ENCODE results near the gene GHRH. TPM values are rescaled to one million over a fixed set of nuclear protein-coding genes. Genes with fewer than 3 reads are reported as not detected.
A peak's percentile ranks its signal among the peaks of the same experiment; 100 is the strongest.

The GHRH gene
- total RNA-seq, 2 experiments from 2014 or later, result not detected

DNA sequence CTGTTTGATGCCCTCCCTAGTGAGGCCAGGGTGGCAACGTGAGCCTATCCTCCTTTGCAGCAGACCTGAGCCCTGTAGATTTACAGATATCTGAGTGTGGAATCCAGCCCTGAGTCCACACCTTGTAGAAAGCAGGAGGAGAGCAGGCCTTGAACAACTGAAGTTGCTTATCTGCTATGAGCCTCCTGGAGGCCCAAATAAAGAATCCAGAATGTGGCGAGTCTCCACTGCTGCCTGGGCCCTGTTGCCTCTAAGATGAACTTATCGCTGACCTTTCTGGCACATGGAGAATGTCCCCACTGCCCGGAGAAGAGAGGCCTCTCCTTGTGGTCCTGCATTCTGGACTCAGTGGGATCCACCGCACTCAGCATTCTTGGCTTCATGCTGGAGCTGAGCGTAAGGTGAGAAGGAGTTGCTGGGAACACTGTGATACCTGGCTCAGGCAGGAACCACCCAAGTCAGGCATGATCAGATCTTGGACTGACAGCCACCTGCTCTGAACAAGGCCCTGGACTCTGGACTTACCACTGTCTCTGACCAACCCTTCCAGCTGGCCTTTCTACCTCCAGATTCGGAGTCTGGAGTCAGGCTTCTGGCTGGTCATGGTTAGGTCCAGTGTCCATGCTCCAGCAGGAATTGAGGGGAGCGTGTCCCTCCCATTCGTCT lies 22.0 kb upstream of the GHRH start:
- Mint-ChIP-seq H3K36me3 (no peaks in the 10 kb centered on the region), H3K9me3 (no peaks in the 10 kb centered on the region), H3K27ac (no peak overlapping the region), H3K27me3 (peaks cover 9% of the 10 kb centered on the region), H3K4me3 (no peak overlapping the region), H3K4me1 (peaks cover 2% of the 10 kb centered on the region)
- POLR2A ChIA-PET, result interaction anchor here (0.6 kb wide), 1 partner anchor 81 kb away, joined by 3 read pairs; no protein-coding TSS in a partner anchor
- ATAC-seq (ENCODE audit: low read depth), result no peak
- DNase-seq, result no peak

DNA sequence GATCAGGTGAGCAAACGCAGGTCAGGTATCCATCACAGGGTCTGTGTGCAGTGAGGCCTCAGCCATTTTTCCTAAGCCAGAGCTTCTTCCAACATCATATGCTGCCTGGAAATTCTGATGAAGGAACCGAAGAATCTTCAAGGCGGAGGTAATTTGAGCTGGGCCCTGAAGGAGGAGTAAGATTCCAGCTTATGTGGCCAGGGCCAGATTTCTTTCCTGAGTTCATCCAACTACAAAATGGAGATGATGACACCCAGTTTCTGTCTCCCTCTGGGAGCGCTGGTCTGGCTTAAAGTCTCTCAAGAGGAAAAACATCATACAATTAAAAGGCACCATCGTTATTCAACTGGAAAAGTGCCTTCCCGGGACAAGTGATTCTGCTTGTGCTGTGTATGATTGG lies 20.9 kb upstream of the GHRH start:
- no peak for ATAC-seq (ENCODE audit: low read depth)
- Mint-ChIP-seq H3K36me3 (no peaks in the 10 kb centered on the region), H3K27ac (no peak overlapping the region), H3K4me3 (no peak overlapping the region), H3K9me3 (no peaks in the 10 kb centered on the region), H3K27me3 (peaks cover 9% of the 10 kb centered on the region), H3K4me1 (no peaks in the 10 kb centered on the region)
- POLR2A ChIA-PET, result no interaction called here
- DNase-seq, result no peak

DNA sequence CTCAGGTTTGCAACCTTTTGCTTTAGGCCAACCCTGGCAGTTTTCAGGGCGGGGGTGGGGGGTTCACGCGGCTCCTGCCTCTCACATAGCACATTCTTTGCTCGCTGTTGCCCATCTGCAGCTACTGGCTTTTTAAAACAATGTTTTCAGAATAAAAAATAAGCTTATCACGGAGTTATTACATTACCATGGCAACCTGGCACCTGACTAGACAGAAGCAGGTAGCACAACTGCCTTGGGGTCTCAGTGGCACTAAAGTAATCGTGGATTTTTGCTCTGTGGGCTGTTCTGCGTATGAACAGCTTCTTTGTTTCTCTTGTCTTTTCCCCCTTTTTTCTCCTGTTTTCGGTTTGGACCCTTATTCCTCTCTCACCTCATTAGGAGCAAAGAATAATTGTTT lies 18.8 kb upstream of the GHRH start:
- DNase-seq, result no peak
- no peak overlapping the region for H3K27ac Mint-ChIP-seq
- ATAC-seq (ENCODE audit: low read depth), result no peak
- peaks cover 4% of the 10 kb centered on the region for H3K4me1 Mint-ChIP-seq
- H3K4me3 Mint-ChIP-seq, result no peak overlapping the region
- POLR2A ChIA-PET, result no interaction called here
- H3K36me3 Mint-ChIP-seq, result no peaks in the 10 kb centered on the region
- peaks cover 12% of the 10 kb centered on the region for H3K27me3 Mint-ChIP-seq
- H3K9me3 Mint-ChIP-seq, result no peaks in the 10 kb centered on the region

DNA sequence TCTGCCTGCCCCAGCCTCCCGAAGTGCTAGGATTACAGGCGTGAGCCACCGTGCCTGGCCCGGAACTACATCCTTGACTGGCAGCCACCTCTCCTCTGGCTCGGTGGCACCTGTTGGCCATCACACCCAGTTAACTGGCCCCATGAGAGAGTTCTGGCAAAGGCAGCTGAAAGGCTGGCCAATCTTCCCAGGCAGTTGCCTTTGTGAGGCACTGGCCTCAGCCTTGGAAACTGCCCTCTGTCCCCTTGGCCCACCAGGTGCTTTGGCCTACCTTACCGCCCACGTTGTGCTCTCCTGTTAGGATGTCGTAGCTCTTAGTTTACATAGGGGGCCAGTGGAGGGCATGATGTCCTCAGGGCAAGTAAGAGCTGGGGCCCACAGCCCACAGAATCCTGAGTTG lies 18.2 kb upstream of the GHRH start:
- ATAC-seq (ENCODE audit: low read depth) (no peak), DNase-seq (no peak)
- peaks cover 12% of the 10 kb centered on the region for H3K27me3 Mint-ChIP-seq
- H3K9me3 Mint-ChIP-seq, result no peaks in the 10 kb centered on the region
- H3K27ac Mint-ChIP-seq, result no peak overlapping the region
- H3K4me1 Mint-ChIP-seq, result peaks cover 4% of the 10 kb centered on the region
- no peak overlapping the region for H3K4me3 Mint-ChIP-seq
- no peaks in the 10 kb centered on the region for H3K36me3 Mint-ChIP-seq
- POLR2A ChIA-PET, result no interaction called here

DNA sequence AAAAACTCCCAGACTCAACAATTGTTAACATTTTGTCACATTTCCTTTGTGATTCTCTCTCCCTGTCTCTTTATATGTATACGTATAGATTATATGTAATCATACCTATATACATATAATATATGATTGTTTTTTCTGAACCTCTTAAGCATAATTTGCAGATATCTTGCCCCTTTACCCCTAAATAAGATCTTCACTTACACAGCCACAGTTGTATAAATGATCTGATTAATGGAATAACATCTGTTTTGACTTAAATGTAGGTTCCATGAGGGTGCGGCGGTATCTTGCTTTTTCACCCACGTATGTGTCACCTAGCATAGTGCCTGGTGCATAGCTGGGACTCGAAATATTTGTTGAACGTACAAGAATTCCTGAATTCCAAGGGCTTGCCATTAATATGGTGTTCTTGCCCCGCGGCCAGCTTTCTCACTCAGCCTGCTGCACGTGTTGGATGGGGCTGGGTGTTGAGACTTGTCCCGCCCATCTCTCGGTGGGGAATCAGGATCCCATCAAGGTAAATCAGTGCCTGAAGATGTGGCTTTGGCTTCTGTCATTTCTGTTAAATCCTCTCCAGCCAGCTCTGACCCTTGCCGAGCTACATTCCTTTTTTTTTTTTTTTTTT lies 17.5 kb upstream of the GHRH start:
- H3K27me3 Mint-ChIP-seq, result peaks cover 13% of the 10 kb centered on the region
- POLR2A ChIA-PET, result no interaction called here
- no peak overlapping the region for H3K4me3 Mint-ChIP-seq
- peaks cover 4% of the 10 kb centered on the region for H3K4me1 Mint-ChIP-seq
- H3K9me3 Mint-ChIP-seq, result no peaks in the 10 kb centered on the region
- no peak for ATAC-seq (ENCODE audit: low read depth)
- no peaks in the 10 kb centered on the region for H3K36me3 Mint-ChIP-seq
- DNase-seq, result no peak
- no peak overlapping the region for H3K27ac Mint-ChIP-seq

DNA sequence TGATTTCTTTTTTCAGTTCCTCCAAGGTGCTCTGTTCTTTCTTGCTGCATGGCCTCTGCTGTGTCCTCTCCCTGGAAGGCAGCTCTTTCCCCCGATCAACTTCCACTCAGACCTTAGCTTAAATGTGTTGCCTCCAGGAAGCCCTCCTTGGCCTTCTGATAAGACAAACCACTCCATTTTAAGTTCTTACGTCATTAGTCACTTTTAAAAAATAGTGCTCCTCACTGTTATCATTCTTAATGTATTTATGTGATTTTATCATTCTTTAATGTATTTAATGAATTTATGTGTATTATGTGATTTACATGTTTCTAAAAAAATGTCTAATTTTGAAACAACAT lies 15.6 kb upstream of the GHRH start:
- no peak overlapping the region for H3K27ac Mint-ChIP-seq
- no peak for DNase-seq
- H3K27me3 Mint-ChIP-seq, result peaks cover 13% of the 10 kb centered on the region

DNA sequence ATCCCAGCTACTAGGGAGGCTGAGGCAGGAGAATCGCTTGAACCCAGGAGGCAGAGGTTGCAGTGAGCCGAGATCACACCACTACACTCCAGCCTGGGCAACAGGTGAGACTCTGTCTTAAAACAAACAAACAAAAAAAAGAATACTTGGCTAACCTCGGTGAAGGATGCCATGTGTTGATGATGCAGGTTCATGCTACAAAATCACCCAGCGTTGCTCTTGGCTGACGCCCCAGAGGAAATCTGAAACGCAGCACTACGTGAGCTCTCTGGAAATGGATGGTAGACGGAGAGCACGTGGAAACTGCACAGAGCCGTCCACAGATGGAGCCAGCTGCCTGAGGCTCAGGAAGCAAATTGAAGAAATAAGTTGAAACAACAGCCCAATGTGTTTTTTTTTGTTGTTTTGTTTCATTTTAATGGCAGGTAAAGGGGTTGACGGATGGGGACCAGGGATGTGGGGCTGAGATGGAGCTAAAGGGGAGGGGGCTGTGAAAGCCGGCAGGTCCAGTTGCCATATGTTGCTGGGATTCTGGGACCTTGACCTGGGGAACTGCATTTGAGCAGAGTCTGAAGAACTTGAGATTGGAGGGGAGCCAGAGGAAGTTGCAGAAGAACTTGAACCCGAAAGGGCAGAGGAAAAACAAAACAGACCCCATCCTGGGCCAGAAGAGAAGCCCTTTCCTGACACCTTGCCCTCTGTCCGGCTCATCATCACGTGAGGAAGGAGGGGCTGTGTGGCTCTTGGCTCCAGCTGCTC lies 15.1 kb upstream of the GHRH start:
- DNase-seq, result no peak
- Mint-ChIP-seq H3K4me3 (peak overlapping the region; percentile 21), H3K4me1 (peaks cover 4% of the 10 kb centered on the region), H3K36me3 (no peaks in the 10 kb centered on the region), H3K27me3 (peaks cover 10% of the 10 kb centered on the region), H3K9me3 (no peaks in the 10 kb centered on the region), H3K27ac (peak overlapping the region; percentile 12)
- peak; percentile 71 for ATAC-seq (ENCODE audit: low read depth)
- POLR2A ChIA-PET, result no interaction called here

More for the DNA sequence above, 15.6 kb upstream of the GHRH start:
- POLR2A ChIA-PET, result no interaction called here
- ATAC-seq (ENCODE audit: low read depth), result no peak
- Mint-ChIP-seq H3K36me3 (no peaks in the 10 kb centered on the region), H3K4me3 (no peak overlapping the region), H3K4me1 (peaks cover 4% of the 10 kb centered on the region), H3K9me3 (no peaks in the 10 kb centered on the region)

DNA sequence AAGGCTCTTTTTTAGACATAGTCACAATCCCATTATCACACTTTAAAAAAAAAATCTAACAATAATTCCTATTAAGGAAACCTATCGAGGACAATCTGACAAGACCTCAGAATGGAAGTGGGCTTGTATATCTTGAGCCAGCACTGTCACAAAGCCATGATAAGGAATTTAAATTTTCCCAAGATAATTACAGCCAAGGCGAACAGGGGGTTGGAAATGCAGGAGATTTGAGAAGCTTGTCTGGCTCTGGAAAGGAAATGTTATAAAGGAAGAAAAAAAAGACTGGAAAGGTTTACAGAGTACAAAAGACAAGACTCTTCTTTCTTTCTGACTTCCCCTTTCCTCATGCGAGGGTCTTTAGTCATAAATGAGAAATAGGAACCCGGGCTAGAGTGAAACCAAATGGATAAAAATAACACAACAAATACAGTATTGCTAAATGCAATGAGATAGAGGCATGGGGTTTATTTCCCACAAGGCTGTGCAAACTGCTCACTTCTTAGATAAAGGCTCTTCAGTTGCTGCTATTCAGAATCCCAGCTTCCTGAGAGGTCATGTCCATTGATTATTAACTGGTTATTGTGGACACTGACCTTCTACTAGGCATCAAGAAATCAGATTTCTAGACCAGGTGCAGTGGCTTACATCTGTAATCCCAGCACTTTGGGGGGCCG lies 13.4 kb upstream of the GHRH start:
- peaks cover 4% of the 10 kb centered on the region for H3K4me1 Mint-ChIP-seq
- POLR2A ChIA-PET, result no interaction called here
- no peaks in the 10 kb centered on the region for H3K36me3 Mint-ChIP-seq
- H3K4me3 Mint-ChIP-seq, result no peak overlapping the region
- DNase-seq, result no peak
- H3K27ac Mint-ChIP-seq, result no peak overlapping the region
- peaks cover 6% of the 10 kb centered on the region for H3K27me3 Mint-ChIP-seq
- ATAC-seq (ENCODE audit: low read depth), result no peak
- H3K9me3 Mint-ChIP-seq, result no peaks in the 10 kb centered on the region

DNA sequence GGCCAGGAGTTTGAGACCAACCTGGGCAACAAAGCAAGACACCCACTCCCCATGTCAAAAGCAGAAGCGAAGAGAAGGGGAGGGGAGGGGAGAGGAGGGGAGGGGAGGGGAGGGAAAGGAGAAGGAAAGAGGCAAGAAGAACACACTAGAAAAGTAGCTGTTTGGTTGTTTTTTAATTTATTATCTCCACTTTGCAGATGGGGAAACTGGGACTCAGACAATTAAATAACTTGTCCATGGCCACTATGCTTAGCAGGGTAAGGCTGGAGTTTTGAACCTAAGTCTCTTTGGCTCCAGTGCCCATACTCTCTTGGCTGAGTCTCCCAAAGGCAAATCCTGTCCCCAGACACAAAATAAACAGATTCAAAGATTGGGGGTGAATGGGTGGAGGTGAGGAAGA lies 12.4 kb upstream of the GHRH start:
- Mint-ChIP-seq H3K27ac (no peak overlapping the region), H3K9me3 (no peaks in the 10 kb centered on the region), H3K4me1 (peaks cover 7% of the 10 kb centered on the region), H3K36me3 (no peaks in the 10 kb centered on the region), H3K4me3 (no peak overlapping the region), H3K27me3 (peaks cover 6% of the 10 kb centered on the region)
- DNase-seq (no peak), ATAC-seq (ENCODE audit: low read depth) (no peak)
- POLR2A ChIA-PET, result no interaction called here

DNA sequence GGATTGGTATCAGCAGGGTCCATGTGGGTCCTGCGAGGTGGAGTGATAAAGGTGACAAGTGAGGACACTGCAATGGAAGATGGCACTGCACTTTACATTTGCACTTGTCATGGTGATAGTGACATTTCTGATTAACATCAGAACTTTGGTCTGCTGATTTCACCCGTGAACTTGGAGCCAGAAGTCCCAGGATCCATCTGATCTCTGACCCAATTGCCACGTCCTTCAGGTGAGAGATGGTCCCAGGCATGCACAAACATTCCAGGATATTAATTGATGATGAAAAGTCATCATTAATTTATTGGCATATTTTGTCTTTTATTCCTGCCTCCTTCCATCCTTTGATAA lies 9.8 kb upstream of the GHRH start:
- ATAC-seq (ENCODE audit: low read depth) (no peak), DNase-seq (no peak)
- no peaks in the 10 kb centered on the region for H3K36me3 Mint-ChIP-seq
- H3K9me3 Mint-ChIP-seq, result no peaks in the 10 kb centered on the region
- no peak overlapping the region for H3K27ac Mint-ChIP-seq
- peaks cover 4% of the 10 kb centered on the region for H3K27me3 Mint-ChIP-seq
- peaks cover 4% of the 10 kb centered on the region for H3K4me1 Mint-ChIP-seq
- H3K4me3 Mint-ChIP-seq, result no peak overlapping the region
- POLR2A ChIA-PET, result interaction anchor here (1.3 kb wide), 1 partner anchor 73 kb away, joined by 3 read pairs; no protein-coding TSS in a partner anchor

DNA sequence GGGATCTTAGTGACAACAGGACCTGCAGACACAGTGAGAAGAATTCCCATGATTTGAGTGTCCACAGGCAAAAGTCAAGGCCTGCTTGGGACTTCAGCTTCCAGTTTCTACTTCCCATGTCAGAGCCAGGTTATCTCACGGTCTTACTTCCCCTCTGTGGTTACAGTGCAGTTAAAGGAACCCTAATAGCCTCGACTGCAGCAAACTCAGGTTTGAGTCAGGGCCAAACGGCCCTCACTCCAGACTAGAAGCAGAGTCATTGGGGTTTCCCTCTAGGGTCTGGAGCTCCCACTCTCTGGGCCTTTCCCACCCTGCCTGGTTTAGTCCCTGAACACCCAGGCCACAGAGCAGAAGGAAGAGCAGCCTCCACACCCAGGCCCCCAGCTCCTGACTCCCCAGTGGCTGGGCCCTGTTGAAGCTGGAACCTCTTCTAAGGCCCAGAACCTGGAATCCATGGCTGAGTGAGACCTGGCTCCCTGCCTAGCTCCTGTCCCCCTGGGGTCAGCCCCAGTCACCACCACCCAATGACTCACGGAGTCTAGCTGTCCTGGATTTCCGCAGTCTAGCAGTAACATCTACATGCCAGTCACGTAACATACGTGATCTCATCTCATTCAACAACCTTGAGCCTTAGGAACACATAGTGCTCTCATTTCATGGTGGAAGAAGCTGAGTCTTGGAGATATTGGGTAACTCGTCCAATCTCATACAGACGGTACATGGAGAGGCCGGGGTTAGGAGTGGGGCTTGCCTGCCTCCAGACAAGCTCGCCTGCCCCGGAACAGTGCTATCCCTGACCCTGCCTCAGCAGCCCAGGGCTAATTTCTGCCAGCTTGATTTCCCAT lies 9.2 kb upstream of the GHRH start:
- H3K27ac Mint-ChIP-seq, result no peak overlapping the region
- H3K4me3 Mint-ChIP-seq, result no peak overlapping the region
- ATAC-seq (ENCODE audit: low read depth) (no peak), DNase-seq (no peak)
- H3K36me3 Mint-ChIP-seq, result no peaks in the 10 kb centered on the region
- H3K27me3 Mint-ChIP-seq, result peaks cover 4% of the 10 kb centered on the region
- POLR2A ChIA-PET, result interaction anchor here (0.6 to 1.3 kb wide), 3 partner anchors 28 to 77 kb away, joined by 3 to 4 read pairs (median 3); no protein-coding TSS in a partner anchor
- no peaks in the 10 kb centered on the region for H3K9me3 Mint-ChIP-seq
- peaks cover 4% of the 10 kb centered on the region for H3K4me1 Mint-ChIP-seq

DNA sequence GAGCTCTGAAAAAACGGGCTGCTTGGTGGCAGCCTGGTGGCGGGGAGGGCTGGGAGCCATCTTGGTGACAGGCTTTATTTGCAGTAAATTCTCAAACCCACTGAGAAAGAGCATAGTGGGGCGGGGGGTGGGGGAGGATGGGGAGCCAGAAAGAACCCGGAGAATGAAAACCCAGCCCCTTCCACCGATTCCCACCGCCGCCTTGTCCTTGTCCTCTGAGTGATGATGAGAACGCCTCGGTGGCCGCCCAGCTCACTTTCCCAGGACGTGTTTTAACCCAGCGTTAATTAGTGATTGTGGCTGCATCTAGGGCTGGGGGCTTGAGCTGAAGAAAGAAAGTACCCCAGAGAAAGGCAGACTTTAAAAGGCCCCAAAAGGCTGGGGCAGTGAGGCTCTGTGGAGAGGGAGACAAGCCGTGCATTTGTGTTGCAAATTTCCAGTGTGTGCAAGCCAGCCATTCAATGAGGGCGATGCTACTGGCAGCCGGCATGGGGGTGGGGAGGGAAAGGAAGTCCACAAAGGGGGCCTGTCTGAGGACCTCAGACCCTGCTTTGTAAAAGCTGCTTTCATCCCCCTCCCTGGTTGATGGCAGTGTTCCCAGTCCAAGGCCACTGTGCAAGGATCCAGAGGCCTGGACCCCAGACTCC lies 6.2 kb upstream of the GHRH start:
- H3K9me3 Mint-ChIP-seq, result no peaks in the 10 kb centered on the region
- H3K27ac Mint-ChIP-seq, result no peak overlapping the region
- peaks cover 4% of the 10 kb centered on the region for H3K4me1 Mint-ChIP-seq
- ATAC-seq (ENCODE audit: low read depth) (no peak), DNase-seq (no peak)
- POLR2A ChIA-PET, result no interaction called here
- no peak overlapping the region for H3K4me3 Mint-ChIP-seq
- peaks cover 2% of the 10 kb centered on the region for H3K27me3 Mint-ChIP-seq
- H3K36me3 Mint-ChIP-seq, result no peaks in the 10 kb centered on the region

All from activated naive CD8-positive, alpha-beta T cell treated with anti-CD3 and anti-CD28 coated beads, Interleukin-2, amount 10 ng/mL, durations not matched to agents 7 days and 5 days (primary cell).